K562 (cell line): ENCODE measurements around the gene CTRL. TPM values are rescaled to one million over a fixed set of nuclear protein-coding genes. Genes with fewer than 3 reads are reported as not detected.

Experiments used
- BRD4 ChIP-seq: fragments of 200-600 bp; sonication (generic); IDR thresholded peaks from 2 replicates; pipeline ENCODE4 v1.6.1; 2017; ENCODE audit warnings: inconsistent platforms
- MXI1 ChIP-seq: IDR thresholded peaks from 2 replicates; pipeline ENCODE4 v1.6.1; 2011; ENCODE audit warnings: low read depth, mild to moderate bottlenecking, improper control_type of control experiment, low read length
- NFYB ChIP-seq: IDR thresholded peaks from 2 replicates; pipeline ENCODE4 v1.6.1; 2011; ENCODE audit warnings: mild to moderate bottlenecking, moderate library complexity; ENCODE audit not compliant: insufficient read length; ENCODE audit errors: extremely low read depth
- PTTG1 ChIP-seq: fragments of 450-650 bp; IDR thresholded peaks from 2 replicates; pipeline ENCODE4 v1.6.1; 2016; ENCODE audit warnings: low read depth, mild to moderate bottlenecking, missing genetic modification characterization, missing compliant biosample characterization
- SIX5 ChIP-seq, 2 experiments: IDR thresholded peaks; 2 replicates each; pipeline ENCODE4 v1.6.1; 2011; ENCODE audit warnings: low read length in 2 of 2, borderline replicate concordance in 1 of 2, low read depth in 1 of 2, mild to moderate bottlenecking in 1 of 2, moderate library complexity in 1 of 2; ENCODE audit not compliant: insufficient read depth in 1 of 2
- SMAD1 ChIP-seq: fragments of 150-350 bp; IDR thresholded peaks from 2 replicates; pipeline ENCODE4 v1.6.1; 2014; ENCODE audit warnings: low read length, low read depth; ENCODE audit not compliant: partially characterized antibody
- TAL1 ChIP-seq: fragments of 450-650 bp; IDR thresholded peaks from 2 replicates; pipeline ENCODE4 v1.6.1; 2016; ENCODE audit warnings: mild to moderate bottlenecking
- TOE1 ChIP-seq, 2 experiments: fragments of 450-650 bp in 1 of 2; sonication (generic) in 1 of 2; formaldehyde crosslinking in 1 of 2; IDR thresholded peaks; 2 replicates each; pipeline versions ENCODE4 v1.7.1 to v1.8.0; 2016 to 2022; ENCODE audit warnings: borderline replicate concordance in 2 of 2, mild to moderate bottlenecking in 2 of 2, antibody characterized with exemption in 1 of 2, inconsistent platforms in 1 of 2, low read depth in 1 of 2, missing genetic modification reagents in 1 of 2, moderate library complexity in 1 of 2
- YBX1 ChIP-seq: fragments of 450-650 bp; IDR thresholded peaks from 2 replicates; pipeline ENCODE4 v1.7.1; 2016; ENCODE audit warnings: mild to moderate bottlenecking
- ZBTB17 ChIP-seq: fragments of 450-650 bp; formaldehyde crosslinking; IDR thresholded peaks from 2 replicates; pipeline ENCODE4 v1.4.0; 2020; ENCODE audit warnings: mild to moderate bottlenecking
- ZNF561 ChIP-seq: fragments of 450-650 bp; formaldehyde crosslinking; conservative IDR thresholded peaks from 2 replicates; pipeline ENCODE4 v1.4.0; 2020; ENCODE audit warnings: mild to moderate bottlenecking, moderate library complexity
- ZNF699 ChIP-seq: fragments of 250-450 bp; sonication (Bioruptor Pico); IDR thresholded peaks from 2 replicates; pipeline ENCODE4 v1.8.0; 2021; ENCODE audit warnings: mild to moderate bottlenecking, moderate library complexity; ENCODE audit not compliant: insufficient replicate concordance
- ZNF778 ChIP-seq: fragments of 450-650 bp; formaldehyde crosslinking; IDR thresholded peaks from 2 replicates; pipeline ENCODE4 v1.4.0; 2020; ENCODE audit warnings: mild to moderate bottlenecking, moderate library complexity
- polyA plus RNA-seq, 8 experiments: library from polyadenylated mRNA; depleted of rRNA in 4 of 8; stranded (reverse) in 5 of 8; unstranded in 3 of 8; fragments of >200 nt; fragmentation: Nextera tagmentation in 2 of 8; fragmentation: Illumina TruSeq in 1 of 8; extraction: Ambion mirVana in 2 of 8; extraction: Trizol in 1 of 8; gene quantifications; 2 replicates each; pipeline versions ENCODE4 v1.2.1 to v1.2.3, GENCODE V29; 2011 to 2014; ENCODE audit warnings: inconsistent platforms in 1 of 8, missing spikeins in 1 of 8
- total RNA-seq, 7 experiments: library from RNA; depleted of rRNA in 6 of 7; stranded (reverse); fragments of >200 nt in 6 of 7; fragmentation: Illumina TruSeq in 2 of 7; extraction: Trizol in 2 of 7; gene quantifications; 2 replicates each; pipeline versions ENCODE4 v1.2.1 to v1.2.3, GENCODE V29; 2011 to 2021; ENCODE audit warnings: low replicate concordance in 1 of 7
- TF ChIP-seq, protein P1 (sequence below): sonication (generic); formaldehyde crosslinking; IDR thresholded peaks from 2 replicates; pipeline ENCODE4 v1.5.0; 2020; ENCODE audit warnings: missing genetic modification reagents
- TF ChIP-seq, protein P2 (sequence below): fragments of 250-450 bp; sonication (Bioruptor Pico); IDR thresholded peaks from 2 replicates; pipeline ENCODE4 v1.8.0; 2021; ENCODE audit warnings: moderate library complexity, mild to moderate bottlenecking, inconsistent platforms
- TF ChIP-seq, protein P3 (sequence below): fragments of 450-650 bp; IDR thresholded peaks from 2 replicates; pipeline ENCODE4 v1.6.1; 2016; ENCODE audit warnings: borderline replicate concordance
- TF ChIP-seq, protein P4 (sequence below): sonication (generic); formaldehyde crosslinking; IDR thresholded peaks from 2 replicates; pipeline ENCODE4 v1.8.1; 2023; ENCODE audit warnings: mild to moderate bottlenecking, missing genetic modification reagents
- TF ChIP-seq, protein P5 (sequence below): sonication (generic); formaldehyde crosslinking; IDR thresholded peaks from 2 replicates; pipeline ENCODE4 v1.8.0; 2023; ENCODE audit warnings: mild to moderate bottlenecking, missing genetic modification reagents

CTRL gene
- total and polyA plus RNA-seq, 9 of the 15 experiments (the other 6 are each of a cell fraction or from before 2014, with no cell fraction given), result 1.4 to 5.6 (median 2.5) TPM

GRCh38 chr16:67935402-67936123 is 3.9 kb upstream of the CTRL start (continued):
- no peak for TF ChIP-seq SIX5 (IDR thresholded peaks at IDR 0.05; ENCODE audit: borderline replicate concordance in 1 of 2, insufficient read depth in 1 of 2, low read depth in 1 of 2, low read length in 2 of 2)
- TF ChIP-seq TAL1, result no peak
- 0 out of 2 replicates have a peak, but pooled peaks have one; percentile 34 for TF ChIP-seq TOE1 (IDR thresholded peaks at IDR 0.05; ENCODE audit: borderline replicate concordance)
- TF ChIP-seq TOE1 (CRISPR knock-in tag; IDR thresholded peaks at IDR 0.05; ENCODE audit: borderline replicate concordance, low read depth), result no peak; the same call in 1 of the 2 replicates
- TF ChIP-seq, protein P1, sequence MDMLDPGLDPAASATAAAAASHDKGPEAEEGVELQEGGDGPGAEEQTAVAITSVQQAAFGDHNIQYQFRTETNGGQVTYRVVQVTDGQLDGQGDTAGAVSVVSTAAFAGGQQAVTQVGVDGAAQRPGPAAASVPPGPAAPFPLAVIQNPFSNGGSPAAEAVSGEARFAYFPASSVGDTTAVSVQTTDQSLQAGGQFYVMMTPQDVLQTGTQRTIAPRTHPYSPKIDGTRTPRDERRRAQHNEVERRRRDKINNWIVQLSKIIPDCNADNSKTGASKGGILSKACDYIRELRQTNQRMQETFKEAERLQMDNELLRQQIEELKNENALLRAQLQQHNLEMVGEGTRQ, result peak; percentile 95
- no peak for TF ChIP-seq ZNF778
- TF ChIP-seq YBX1, result no peak
- no peak for TF ChIP-seq ZBTB17 (CRISPR knock-in tag)
- TF ChIP-seq PTTG1 (tag), result no peak
- TF ChIP-seq SMAD1, result peak; percentile 64
- TF ChIP-seq, protein P2, sequence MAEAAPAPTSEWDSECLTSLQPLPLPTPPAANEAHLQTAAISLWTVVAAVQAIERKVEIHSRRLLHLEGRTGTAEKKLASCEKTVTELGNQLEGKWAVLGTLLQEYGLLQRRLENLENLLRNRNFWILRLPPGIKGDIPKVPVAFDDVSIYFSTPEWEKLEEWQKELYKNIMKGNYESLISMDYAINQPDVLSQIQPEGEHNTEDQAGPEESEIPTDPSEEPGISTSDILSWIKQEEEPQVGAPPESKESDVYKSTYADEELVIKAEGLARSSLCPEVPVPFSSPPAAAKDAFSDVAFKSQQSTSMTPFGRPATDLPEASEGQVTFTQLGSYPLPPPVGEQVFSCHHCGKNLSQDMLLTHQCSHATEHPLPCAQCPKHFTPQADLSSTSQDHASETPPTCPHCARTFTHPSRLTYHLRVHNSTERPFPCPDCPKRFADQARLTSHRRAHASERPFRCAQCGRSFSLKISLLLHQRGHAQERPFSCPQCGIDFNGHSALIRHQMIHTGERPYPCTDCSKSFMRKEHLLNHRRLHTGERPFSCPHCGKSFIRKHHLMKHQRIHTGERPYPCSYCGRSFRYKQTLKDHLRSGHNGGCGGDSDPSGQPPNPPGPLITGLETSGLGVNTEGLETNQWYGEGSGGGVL (CRISPR knock-in tag), result no peak
- no peak for TF ChIP-seq ZNF561 (CRISPR knock-in tag)
- TF ChIP-seq, protein P3, sequence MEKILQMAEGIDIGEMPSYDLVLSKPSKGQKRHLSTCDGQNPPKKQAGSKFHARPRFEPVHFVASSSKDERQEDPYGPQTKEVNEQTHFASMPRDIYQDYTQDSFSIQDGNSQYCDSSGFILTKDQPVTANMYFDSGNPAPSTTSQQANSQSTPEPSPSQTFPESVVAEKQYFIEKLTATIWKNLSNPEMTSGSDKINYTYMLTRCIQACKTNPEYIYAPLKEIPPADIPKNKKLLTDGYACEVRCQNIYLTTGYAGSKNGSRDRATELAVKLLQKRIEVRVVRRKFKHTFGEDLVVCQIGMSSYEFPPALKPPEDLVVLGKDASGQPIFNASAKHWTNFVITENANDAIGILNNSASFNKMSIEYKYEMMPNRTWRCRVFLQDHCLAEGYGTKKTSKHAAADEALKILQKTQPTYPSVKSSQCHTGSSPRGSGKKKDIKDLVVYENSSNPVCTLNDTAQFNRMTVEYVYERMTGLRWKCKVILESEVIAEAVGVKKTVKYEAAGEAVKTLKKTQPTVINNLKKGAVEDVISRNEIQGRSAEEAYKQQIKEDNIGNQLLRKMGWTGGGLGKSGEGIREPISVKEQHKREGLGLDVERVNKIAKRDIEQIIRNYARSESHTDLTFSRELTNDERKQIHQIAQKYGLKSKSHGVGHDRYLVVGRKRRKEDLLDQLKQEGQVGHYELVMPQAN, result peak; percentile 97
- no peak for TF ChIP-seq ZNF699 (CRISPR knock-in tag)
- TF ChIP-seq, protein P4, sequence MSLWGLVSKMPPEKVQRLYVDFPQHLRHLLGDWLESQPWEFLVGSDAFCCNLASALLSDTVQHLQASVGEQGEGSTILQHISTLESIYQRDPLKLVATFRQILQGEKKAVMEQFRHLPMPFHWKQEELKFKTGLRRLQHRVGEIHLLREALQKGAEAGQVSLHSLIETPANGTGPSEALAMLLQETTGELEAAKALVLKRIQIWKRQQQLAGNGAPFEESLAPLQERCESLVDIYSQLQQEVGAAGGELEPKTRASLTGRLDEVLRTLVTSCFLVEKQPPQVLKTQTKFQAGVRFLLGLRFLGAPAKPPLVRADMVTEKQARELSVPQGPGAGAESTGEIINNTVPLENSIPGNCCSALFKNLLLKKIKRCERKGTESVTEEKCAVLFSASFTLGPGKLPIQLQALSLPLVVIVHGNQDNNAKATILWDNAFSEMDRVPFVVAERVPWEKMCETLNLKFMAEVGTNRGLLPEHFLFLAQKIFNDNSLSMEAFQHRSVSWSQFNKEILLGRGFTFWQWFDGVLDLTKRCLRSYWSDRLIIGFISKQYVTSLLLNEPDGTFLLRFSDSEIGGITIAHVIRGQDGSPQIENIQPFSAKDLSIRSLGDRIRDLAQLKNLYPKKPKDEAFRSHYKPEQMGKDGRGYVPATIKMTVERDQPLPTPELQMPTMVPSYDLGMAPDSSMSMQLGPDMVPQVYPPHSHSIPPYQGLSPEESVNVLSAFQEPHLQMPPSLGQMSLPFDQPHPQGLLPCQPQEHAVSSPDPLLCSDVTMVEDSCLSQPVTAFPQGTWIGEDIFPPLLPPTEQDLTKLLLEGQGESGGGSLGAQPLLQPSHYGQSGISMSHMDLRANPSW (CRISPR knock-in tag), result 0 out of 2 replicates have a peak, but pooled peaks have one; percentile 26
- TF ChIP-seq, protein P5, sequence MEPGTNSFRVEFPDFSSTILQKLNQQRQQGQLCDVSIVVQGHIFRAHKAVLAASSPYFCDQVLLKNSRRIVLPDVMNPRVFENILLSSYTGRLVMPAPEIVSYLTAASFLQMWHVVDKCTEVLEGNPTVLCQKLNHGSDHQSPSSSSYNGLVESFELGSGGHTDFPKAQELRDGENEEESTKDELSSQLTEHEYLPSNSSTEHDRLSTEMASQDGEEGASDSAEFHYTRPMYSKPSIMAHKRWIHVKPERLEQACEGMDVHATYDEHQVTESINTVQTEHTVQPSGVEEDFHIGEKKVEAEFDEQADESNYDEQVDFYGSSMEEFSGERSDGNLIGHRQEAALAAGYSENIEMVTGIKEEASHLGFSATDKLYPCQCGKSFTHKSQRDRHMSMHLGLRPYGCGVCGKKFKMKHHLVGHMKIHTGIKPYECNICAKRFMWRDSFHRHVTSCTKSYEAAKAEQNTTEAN (CRISPR knock-in tag), result no peak
- TF ChIP-seq MXI1, result peak; percentile 97
- TF ChIP-seq NFYB, result no peak
- TF ChIP-seq BRD4, result no peak
